Measurements from ENCODE around the gene SRD5A3. TPM values are rescaled to one million over a fixed set of nuclear protein-coding genes. Genes with fewer than 3 reads are reported as not detected.

SRD5A3 gene
- total RNA-seq, 1 experiment from 2014 or later: 7.3 TPM

DNA sequence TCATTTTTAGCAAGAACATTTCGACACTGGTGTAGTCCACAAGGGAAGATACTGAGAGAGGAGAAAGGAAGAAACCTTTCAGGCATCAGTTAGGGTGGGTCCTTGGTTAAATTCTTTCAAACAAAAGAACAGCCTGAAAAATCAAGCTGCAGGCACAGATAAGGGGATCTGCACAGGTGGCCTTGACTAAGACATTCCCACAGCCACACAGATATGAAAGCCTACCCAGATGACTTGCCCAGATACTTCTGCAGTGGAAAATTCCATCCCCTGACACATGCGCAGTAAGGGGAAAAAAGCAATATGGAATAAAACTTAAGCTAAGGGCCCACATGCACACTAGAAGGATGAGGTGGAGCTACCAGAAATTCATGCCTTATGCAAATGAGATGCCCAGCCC lies 40.8 kb downstream of the SRD5A3 start:
- no peak overlapping the region for H3K4me3 ChIP-seq
- no peaks in the 10 kb centered on the region for H3K9me3 ChIP-seq (ENCODE audit: insufficient read depth, low read depth)
- POLR2A ChIA-PET (ENCODE audit: unreplicated experiment): interaction anchor here (0.6 kb wide), 1 partner anchor 28 kb away, joined by 3 read pairs; no protein-coding TSS in a partner anchor
- CTCF ChIA-PET: no interaction called here
- intact Hi-C loops (cut with micrococcal nuclease; ENCODE audit: unreplicated experiment): no loop called here
- 0 out of 2 replicates have a peak, but pooled peaks cover 3% of the 10 kb centered on the region for H3F3A ChIP-seq (ENCODE audit: insufficient read depth, low read depth)
- H3K79me2 ChIP-seq (ENCODE audit: low read depth): no peaks in the 10 kb centered on the region
- DNase-seq: peak in 1 of 2 experiments; percentile 39
- peaks cover 12% of the 10 kb centered on the region for H3K4me1 ChIP-seq (replicated peaks; ENCODE audit: insufficient read depth)
- no peak overlapping the region for H3K4me2 ChIP-seq
- TF ChIP-seq EZH2 (IDR thresholded peaks at IDR 0.05; ENCODE audit: low read depth): no peak
- TF ChIP-seq, protein P1, sequence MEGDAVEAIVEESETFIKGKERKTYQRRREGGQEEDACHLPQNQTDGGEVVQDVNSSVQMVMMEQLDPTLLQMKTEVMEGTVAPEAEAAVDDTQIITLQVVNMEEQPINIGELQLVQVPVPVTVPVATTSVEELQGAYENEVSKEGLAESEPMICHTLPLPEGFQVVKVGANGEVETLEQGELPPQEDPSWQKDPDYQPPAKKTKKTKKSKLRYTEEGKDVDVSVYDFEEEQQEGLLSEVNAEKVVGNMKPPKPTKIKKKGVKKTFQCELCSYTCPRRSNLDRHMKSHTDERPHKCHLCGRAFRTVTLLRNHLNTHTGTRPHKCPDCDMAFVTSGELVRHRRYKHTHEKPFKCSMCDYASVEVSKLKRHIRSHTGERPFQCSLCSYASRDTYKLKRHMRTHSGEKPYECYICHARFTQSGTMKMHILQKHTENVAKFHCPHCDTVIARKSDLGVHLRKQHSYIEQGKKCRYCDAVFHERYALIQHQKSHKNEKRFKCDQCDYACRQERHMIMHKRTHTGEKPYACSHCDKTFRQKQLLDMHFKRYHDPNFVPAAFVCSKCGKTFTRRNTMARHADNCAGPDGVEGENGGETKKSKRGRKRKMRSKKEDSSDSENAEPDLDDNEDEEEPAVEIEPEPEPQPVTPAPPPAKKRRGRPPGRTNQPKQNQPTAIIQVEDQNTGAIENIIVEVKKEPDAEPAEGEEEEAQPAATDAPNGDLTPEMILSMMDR (conservative IDR thresholded peaks at IDR 0.05): no peak
- BruUV-seq (replicated peaks): no TSS peak
- no peaks in the 10 kb centered on the region for H3K36me3 ChIP-seq (ENCODE audit: low read depth)
- no peaks in the 10 kb centered on the region for H3K27me3 ChIP-seq (ENCODE audit: insufficient read depth, low read depth)
- no peak overlapping the region for H2AFZ ChIP-seq
- no peaks in the 10 kb centered on the region for H4K20me1 ChIP-seq (ENCODE audit: insufficient read depth)
- H3K9me2 ChIP-seq (ENCODE audit: insufficient read depth): no peaks in the 10 kb centered on the region
- H3K27ac ChIP-seq: no peak overlapping the region

- no TSS peak for BruUV-seq (replicated peaks)
- Histone ChIP-seq H2AFZ (0 out of 2 replicates have a peak overlapping the region, but pooled peaks have one; percentile 46), H3K4me1 (replicated peaks; ENCODE audit: insufficient read depth) (peaks cover 37% of the 10 kb centered on the region), H3K4me2 (peak overlapping the region; percentile 95), H3K9me3 (ENCODE audit: insufficient read depth, low read depth) (no peaks in the 10 kb centered on the region), H3K9me2 (ENCODE audit: insufficient read depth) (no peaks in the 10 kb centered on the region), H3K27me3 (ENCODE audit: insufficient read depth, low read depth) (no peaks in the 10 kb centered on the region), H3K79me2 (ENCODE audit: low read depth) (peaks cover 28% of the 10 kb centered on the region), H3F3A (ENCODE audit: insufficient read depth, low read depth) (peaks cover 23% of the 10 kb centered on the region; the same call in 1 of the 2 replicates), H3K4me3 (no peak overlapping the region), H3K36me3 (ENCODE audit: low read depth) (no peaks in the 10 kb centered on the region), H3K27ac (peak overlapping the region; percentile 71), H4K20me1 (ENCODE audit: insufficient read depth) (peaks cover 17% of the 10 kb centered on the region)
- ChIA-PET POLR2A (ENCODE audit: unreplicated experiment) (interaction anchor here (0.6 kb wide), 1 partner anchor 152 kb away, joined by 7 read pairs; no protein-coding TSS in a partner anchor), CTCF (no interaction called here)
- TF ChIP-seq EZH2 (IDR thresholded peaks at IDR 0.05; ENCODE audit: low read depth): no peak
- TF ChIP-seq, protein P1 (conservative IDR thresholded peaks at IDR 0.05): no peak
- DNase-seq: peak in 1 of 2 experiments; percentile 73
- intact Hi-C loops (cut with micrococcal nuclease; ENCODE audit: unreplicated experiment): no loop called here
Measured at GRCh38 chr4:55393461-55394320, 47.6 kb downstream of the SRD5A3 start.

GRCh38 chr4:55395218-55395528 lies 49.1 kb downstream of the SRD5A3 start:
- Histone ChIP-seq H3K4me1 (replicated peaks; ENCODE audit: insufficient read depth) (peaks cover 47% of the 10 kb centered on the region), H3K9me2 (ENCODE audit: insufficient read depth) (no peaks in the 10 kb centered on the region), H3K4me3 (peak overlapping the region; percentile 67), H3K36me3 (ENCODE audit: low read depth) (no peaks in the 10 kb centered on the region), H3K4me2 (peak overlapping the region; percentile 95), H3K27ac (peak overlapping the region; percentile 66), H3F3A (ENCODE audit: insufficient read depth, low read depth) (peaks cover 23% of the 10 kb centered on the region; the same call in 1 of the 2 replicates), H3K9me3 (ENCODE audit: insufficient read depth, low read depth) (no peaks in the 10 kb centered on the region), H4K20me1 (ENCODE audit: insufficient read depth) (peaks cover 25% of the 10 kb centered on the region), H3K79me2 (ENCODE audit: low read depth) (peaks cover 38% of the 10 kb centered on the region), H3K27me3 (ENCODE audit: insufficient read depth, low read depth) (no peaks in the 10 kb centered on the region), H2AFZ (peak overlapping the region; percentile 76; the same call in 1 of the 2 replicates)
- TF ChIP-seq, protein P1 (conservative IDR thresholded peaks at IDR 0.05): no peak
- no peak for TF ChIP-seq EZH2 (IDR thresholded peaks at IDR 0.05; ENCODE audit: low read depth)
- no peak for DNase-seq
- POLR2A ChIA-PET (ENCODE audit: unreplicated experiment): interaction anchor here (0.6 to 1.0 kb wide), 2 partner anchors 9 to 16 kb away, joined by 3 to 6 read pairs; no protein-coding TSS in a partner anchor
- CTCF ChIA-PET: interaction anchor here (0.7 to 1.0 kb wide), 2 partner anchors 10 to 49 kb away, joined by 4 to 5 read pairs; partner anchors contain the start of gene SRD5A3
- intact Hi-C loops (cut with micrococcal nuclease; ENCODE audit: unreplicated experiment): loop anchor here (5.0 kb wide), 2 partner anchors 33 to 383 kb away; no protein-coding TSS in a partner anchor
- TSS peak; percentile 83 for BruUV-seq (replicated peaks)
